Natural killer cell treated with Interleukin-12 subunit alpha and Interleukin-12 subunit beta and Interleukin-15 and Interleukin-18, amount 100 ng/mL, for 72 hours (primary cell): ENCODE results near the gene ELF5. TPM values are rescaled to one million over a fixed set of nuclear protein-coding genes. Genes with fewer than 3 reads are reported as not detected.

Experiments
- ATAC-seq, 2 donors: fragments of 150-1000 bp; cut with Tn5 transposase in 1 of 2; sonication (Bioruptor Pico), chemical (Tn5 transposase) in 1 of 2; 2 replicates each; pipeline ENCODE4 v1.10.0; 2021
- DNase-seq: peaks from one replicate; pipeline ENCODE4 v3.0.0; 2022; ENCODE audit warnings: low spot score
- H3K27ac Mint-ChIP-seq, 2 donors: 1 replicate in 1 of 2; 2 replicates in 1 of 2; pipeline ENCODE4 v1.8.0; 2022; ENCODE audit warnings: mixed read lengths in 2 of 2, mild to moderate bottlenecking in 1 of 2, moderate library complexity in 1 of 2
- H3K27me3 Mint-ChIP-seq, 2 donors: 1 replicate in 1 of 2; 2 replicates in 1 of 2; pipeline ENCODE4 v1.8.0; 2022; ENCODE audit warnings: mixed read lengths in 2 of 2
- H3K36me3 Mint-ChIP-seq: one replicate; pipeline ENCODE4 v1.8.0; 2022; ENCODE audit warnings: mixed read lengths
- H3K4me1 Mint-ChIP-seq, 2 donors: 1 replicate in 1 of 2; 2 replicates in 1 of 2; pipeline ENCODE4 v1.8.0; 2022; ENCODE audit warnings: low read depth in 2 of 2, mixed read lengths in 2 of 2, mild to moderate bottlenecking in 1 of 2
- H3K4me3 Mint-ChIP-seq: one replicate; pipeline ENCODE4 v1.8.0; 2022; ENCODE audit warnings: mixed read lengths
- H3K9me3 Mint-ChIP-seq: 2 replicates; pipeline ENCODE4 v1.8.0; 2022; ENCODE audit warnings: mixed read lengths
- total RNA-seq, 2 donors: library from RNA; stranded (reverse); gene quantifications; one replicate each; pipeline ENCODE4 v1.2.3, GENCODE V29; 2022

The ELF5 gene
- total RNA-seq, 2 donors from 2014 or later, result not detected

- Mint-ChIP-seq H3K27me3 (no peaks in the 10 kb centered on the region), H3K9me3 (no peaks in the 10 kb centered on the region), H3K27ac (peak overlapping the region in 1 of 2 donors; percentile 5), H3K4me1 (peaks cover 0 to 5% of the 10 kb centered on the region in 2 donors), H3K4me3 (no peak overlapping the region), H3K36me3 (peaks cover 11% of the 10 kb centered on the region)
- DNase-seq (no peak), ATAC-seq (no peak)
These were observed 39.9 kb downstream of the ELF5 start for GRCh38 chr11:34473603-34474169.

- H3K9me3 Mint-ChIP-seq, result peaks cover 4% of the 10 kb centered on the region
- no peak overlapping the region for H3K27ac Mint-ChIP-seq
- DNase-seq (no peak), ATAC-seq (no peak)
- H3K4me1 Mint-ChIP-seq, result peaks cover 0 to under 1% of the 10 kb centered on the region in 2 donors
- no peaks in the 10 kb centered on the region for H3K27me3 Mint-ChIP-seq
- H3K36me3 Mint-ChIP-seq, result peaks cover 31% of the 10 kb centered on the region
- no peak overlapping the region for H3K4me3 Mint-ChIP-seq
These were observed 45.3 kb downstream of the ELF5 start for GRCh38 chr11:34468209-34468841.

GRCh38 chr11:34466802-34467488 lies 46.6 kb downstream of the ELF5 start:
- ATAC-seq (no peak), DNase-seq (no peak)
- Mint-ChIP-seq H3K9me3 (peaks cover 4% of the 10 kb centered on the region), H3K27me3 (no peaks in the 10 kb centered on the region), H3K27ac (no peak overlapping the region), H3K4me1 (no peaks in the 10 kb centered on the region), H3K36me3 (peaks cover 26% of the 10 kb centered on the region), H3K4me3 (no peak overlapping the region)

- DNase-seq (no peak), ATAC-seq (no peak)
- Mint-ChIP-seq H3K36me3 (peaks cover 25% of the 10 kb centered on the region), H3K4me1 (no peaks in the 10 kb centered on the region), H3K27ac (peak overlapping the region in 1 of 2 donors; percentile 24), H3K4me3 (no peak overlapping the region), H3K27me3 (no peaks in the 10 kb centered on the region), H3K9me3 (peaks cover 4% of the 10 kb centered on the region)
These were observed 49.0 kb downstream of the ELF5 start for GRCh38 chr11:34464591-34465051.

DNA sequence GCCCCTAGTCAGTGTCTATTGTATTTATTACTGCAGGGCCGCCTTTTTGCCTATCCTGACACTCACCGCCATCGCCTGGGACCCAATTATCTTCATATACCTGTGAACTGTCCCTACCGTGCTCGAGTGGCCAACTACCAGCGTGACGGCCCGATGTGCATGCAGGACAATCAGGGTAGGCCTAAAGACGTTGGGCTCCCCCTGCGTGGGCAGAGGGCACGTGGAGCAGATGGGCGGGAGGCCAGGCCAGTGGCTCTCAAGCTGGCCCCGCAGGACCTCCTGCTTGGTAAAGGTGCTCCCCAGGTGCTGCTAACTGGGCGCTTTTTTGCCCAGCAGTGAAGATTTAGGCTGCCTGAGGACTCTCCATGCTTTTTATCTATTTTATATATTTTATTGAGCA lies 52.4 kb downstream of the ELF5 start:
- no peaks in the 10 kb centered on the region for H3K27me3 Mint-ChIP-seq
- ATAC-seq (no peak), DNase-seq (no peak)
- H3K9me3 Mint-ChIP-seq, result no peaks in the 10 kb centered on the region
- peaks cover 14% of the 10 kb centered on the region for H3K36me3 Mint-ChIP-seq
- H3K4me1 Mint-ChIP-seq, result no peaks in the 10 kb centered on the region
- no peak overlapping the region for H3K27ac Mint-ChIP-seq
- no peak overlapping the region for H3K4me3 Mint-ChIP-seq

DNA sequence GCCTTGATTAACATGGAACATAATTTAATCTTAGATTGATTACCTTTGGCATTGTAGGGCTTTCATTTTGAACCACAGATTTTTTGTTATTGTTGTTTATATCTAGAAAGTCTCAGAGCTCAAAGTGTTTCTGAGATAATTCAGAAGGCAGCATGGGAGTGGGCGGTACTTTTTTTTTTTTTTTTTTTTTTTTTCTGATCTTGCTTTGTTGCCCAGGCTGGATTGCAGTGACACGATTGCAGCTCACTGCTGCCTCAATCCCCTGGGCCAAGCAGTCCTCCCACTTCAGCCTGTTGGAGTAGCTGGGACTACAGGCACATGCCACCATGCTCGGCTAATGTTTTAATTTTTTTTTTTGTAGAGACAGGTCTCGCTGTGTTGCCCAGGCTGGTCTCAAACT lies 53.3 kb downstream of the ELF5 start:
- ATAC-seq (no peak), DNase-seq (no peak)
- Mint-ChIP-seq H3K4me3 (no peak overlapping the region), H3K36me3 (peaks cover 6% of the 10 kb centered on the region), H3K27me3 (no peaks in the 10 kb centered on the region), H3K4me1 (no peaks in the 10 kb centered on the region), H3K27ac (no peak overlapping the region), H3K9me3 (no peaks in the 10 kb centered on the region)

DNA sequence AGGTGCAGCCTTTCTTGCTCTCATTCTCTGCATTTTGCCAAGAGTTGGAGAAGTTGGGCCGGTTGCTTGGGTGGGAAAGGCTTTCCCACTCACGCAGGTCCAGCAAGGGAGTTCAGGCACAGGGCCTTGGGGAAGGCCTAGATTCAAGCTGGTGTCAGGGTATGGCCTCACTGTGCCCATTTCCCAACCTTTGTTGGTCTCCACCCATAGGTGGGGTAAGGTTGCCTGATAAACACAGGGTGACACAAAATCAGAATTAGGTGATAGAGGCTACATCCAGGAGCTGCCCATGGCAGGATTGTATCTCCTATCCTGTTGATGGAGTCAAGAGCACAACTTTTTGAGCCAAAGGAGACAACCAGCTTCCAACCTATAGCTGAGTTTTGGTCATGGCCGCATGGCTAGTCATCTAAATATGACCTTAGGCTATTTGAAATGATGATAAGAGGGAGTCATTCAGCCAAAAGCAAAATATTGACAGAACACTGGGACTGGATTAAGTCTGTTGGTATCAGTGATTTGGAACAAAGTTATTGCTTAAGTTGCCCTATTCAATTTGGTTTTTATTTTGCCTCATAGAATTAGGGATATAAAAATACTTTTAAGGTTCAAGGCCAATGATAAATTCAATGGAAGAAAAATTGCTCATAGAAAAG lies 54.0 kb downstream of the ELF5 start:
- Mint-ChIP-seq H3K36me3 (peaks cover 8% of the 10 kb centered on the region), H3K4me3 (no peak overlapping the region), H3K27ac (no peak overlapping the region), H3K27me3 (no peaks in the 10 kb centered on the region), H3K4me1 (no peaks in the 10 kb centered on the region), H3K9me3 (no peaks in the 10 kb centered on the region)
- ATAC-seq (no peak), DNase-seq (no peak)

DNA sequence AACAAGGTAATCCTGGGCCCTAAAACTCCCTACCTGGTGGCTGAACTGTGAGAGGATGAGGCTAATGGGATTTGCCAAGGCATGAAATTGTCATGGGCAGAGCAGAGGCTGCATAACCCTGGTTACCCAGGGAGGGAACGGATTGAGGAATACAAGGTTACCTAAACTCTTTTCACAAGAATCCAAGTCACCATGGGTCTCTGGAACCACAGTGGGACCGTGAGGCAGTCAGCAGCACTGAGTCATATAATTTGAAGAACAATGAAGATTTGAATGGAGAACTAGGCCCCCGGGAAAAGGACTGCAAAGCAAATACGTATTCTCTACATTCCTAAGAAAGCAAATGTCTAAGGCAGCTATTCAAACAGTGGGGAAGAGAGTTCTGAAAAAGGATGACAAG lies 55.1 kb downstream of the ELF5 start:
- Mint-ChIP-seq H3K27ac (no peak overlapping the region), H3K9me3 (no peaks in the 10 kb centered on the region), H3K4me1 (no peaks in the 10 kb centered on the region), H3K27me3 (no peaks in the 10 kb centered on the region), H3K4me3 (no peak overlapping the region), H3K36me3 (peaks cover 5% of the 10 kb centered on the region)
- ATAC-seq (no peak), DNase-seq (no peak)

- Mint-ChIP-seq H3K27ac (no peak overlapping the region), H3K4me3 (no peak overlapping the region), H3K36me3 (peaks cover 11% of the 10 kb centered on the region), H3K9me3 (no peaks in the 10 kb centered on the region), H3K27me3 (no peaks in the 10 kb centered on the region), H3K4me1 (no peaks in the 10 kb centered on the region)
- ATAC-seq (no peak), DNase-seq (no peak)
These were observed 56.0 kb downstream of the ELF5 start for GRCh38 chr11:34457607-34458006.

GRCh38 chr11:34454308-34455032 lies 59.1 kb downstream of the ELF5 start:
- no peak for DNase-seq
- Mint-ChIP-seq H3K36me3 (peaks cover 11% of the 10 kb centered on the region), H3K4me3 (no peak overlapping the region), H3K4me1 (peaks cover 0 to 5% of the 10 kb centered on the region in 2 donors), H3K27me3 (no peaks in the 10 kb centered on the region), H3K9me3 (no peaks in the 10 kb centered on the region), H3K27ac (no peak overlapping the region)
- ATAC-seq, result no peak

- H3K9me3 Mint-ChIP-seq, result no peaks in the 10 kb centered on the region
- no peak for ATAC-seq
- no peaks in the 10 kb centered on the region for H3K27me3 Mint-ChIP-seq
- no peak overlapping the region for H3K27ac Mint-ChIP-seq
- DNase-seq, result no peak
- H3K4me3 Mint-ChIP-seq, result no peak overlapping the region
- peaks cover 11% of the 10 kb centered on the region for H3K36me3 Mint-ChIP-seq
- H3K4me1 Mint-ChIP-seq, result peaks cover 24 to 25% of the 10 kb centered on the region in 2 donors
These were observed 62.5 kb downstream of the ELF5 start for GRCh38 chr11:34451053-34451452.

- Mint-ChIP-seq H3K4me3 (peak overlapping the region; percentile 47), H3K27ac (peak overlapping the region in 1 of 2 donors; percentile 75), H3K4me1 (peaks cover 26 to 28% of the 10 kb centered on the region in 2 donors), H3K36me3 (peaks cover 6% of the 10 kb centered on the region), H3K27me3 (no peaks in the 10 kb centered on the region), H3K9me3 (no peaks in the 10 kb centered on the region)
- peak in 1 of 2 donors; percentile 33 for ATAC-seq
- DNase-seq, result no peak
These were observed 64.6 kb downstream of the ELF5 start for GRCh38 chr11:34449013-34449412.

GRCh38 chr11:34448223-34448994 lies 65.2 kb downstream of the ELF5 start:
- ATAC-seq, result no peak
- no peaks in the 10 kb centered on the region for H3K27me3 Mint-ChIP-seq
- no peak for DNase-seq
- H3K4me3 Mint-ChIP-seq, result peak overlapping the region; percentile 47
- peaks cover 26 to 30% of the 10 kb centered on the region in 2 donors for H3K4me1 Mint-ChIP-seq
- peak overlapping the region in 1 of 2 donors; percentile 75 for H3K27ac Mint-ChIP-seq
- peaks cover 5% of the 10 kb centered on the region for H3K36me3 Mint-ChIP-seq
- H3K9me3 Mint-ChIP-seq, result no peaks in the 10 kb centered on the region
